Measurements from ENCODE around the gene ZMIZ1.

ZMIZ1 gene

GRCh38 chr10:79272353-79272752 lies 203.6 kb downstream of the ZMIZ1 start:
- peak overlapping the region in 1 of 2 experiments; percentile 65 for H3K27ac ChIP-seq (ENCODE audit: insufficient read depth in 1 of 2, low read depth in 1 of 2, low read length in 2 of 2, poor library complexity in 1 of 2, severe bottlenecking in 2 of 2)
- POLR2A ChIA-PET, result no interaction called here
- H3K27me3 ChIP-seq (replicated peaks in 2 of 5; ENCODE audit: control insufficient read depth in 4 of 5, insufficient read depth in 5 of 5, low read length in 4 of 5), result no peaks in the 10 kb centered on the region
- no peaks in the 10 kb centered on the region for H3K9me3 ChIP-seq (ENCODE audit: control extremely low read depth in 1 of 5, control insufficient read depth in 4 of 5, insufficient read depth in 2 of 5, low read depth in 1 of 5, low read length in 4 of 5)
- H3K36me3 ChIP-seq (ENCODE audit: control insufficient read depth in 4 of 4, insufficient read depth in 4 of 4, low read length in 3 of 4), result peaks cover 5 to 92% (median 70%) of the 10 kb centered on the region in 4 experiments
- H3K4me1 ChIP-seq (ENCODE audit: control extremely low read depth in 1 of 4, control insufficient read depth in 4 of 4, insufficient read depth in 4 of 4, low read length in 3 of 4), result peaks cover 0 to 81% (median 15%) of the 10 kb centered on the region in 4 experiments
- 94% methylated on average over 13 of the region's 13 CpGs for WGBS (ENCODE audit: insufficient coverage)
- CTCF ChIA-PET, result interaction anchor here (0.8 to 1.8 kb wide), 3 partner anchors 10 to 34 kb away, joined by 3 to 7 read pairs (median 3); no protein-coding TSS in a partner anchor
- H3K4me3 ChIP-seq (ENCODE audit: control insufficient read depth in 1 of 7, extremely low read depth in 1 of 7, insufficient read depth in 4 of 7, low read depth in 2 of 7, low read length in 6 of 7), result no peak overlapping the region
- DNase-seq, result no peak

DNA sequence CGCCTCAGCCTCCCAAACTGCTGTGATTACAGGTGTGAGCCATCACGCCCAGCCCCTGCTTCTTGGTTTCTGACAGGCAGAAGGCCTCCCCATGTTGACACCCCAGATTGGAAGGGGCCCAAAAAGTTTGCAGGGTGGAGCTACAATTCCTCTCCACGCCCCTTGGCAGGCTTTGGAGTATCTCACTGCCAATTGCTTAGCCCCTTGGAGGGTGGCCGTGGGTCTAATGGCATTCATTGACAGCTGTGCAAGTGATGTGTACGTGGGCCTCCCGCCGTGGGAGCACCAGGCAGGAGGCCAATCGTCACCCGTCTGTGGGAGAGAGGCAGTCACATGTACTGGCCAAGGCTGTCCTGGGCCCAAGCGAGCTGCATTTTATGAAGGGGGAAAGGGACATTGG lies 204.8 kb downstream of the ZMIZ1 start:
- Histone ChIP-seq H3K27me3 (replicated peaks in 2 of 5; ENCODE audit: control insufficient read depth in 4 of 5, insufficient read depth in 5 of 5, low read length in 4 of 5) (no peaks in the 10 kb centered on the region), H3K36me3 (ENCODE audit: control insufficient read depth in 4 of 4, insufficient read depth in 4 of 4, low read length in 3 of 4) (peaks cover 2 to 90% (median 68%) of the 10 kb centered on the region in 4 experiments), H3K27ac (ENCODE audit: insufficient read depth in 1 of 2, low read depth in 1 of 2, low read length in 2 of 2, poor library complexity in 1 of 2, severe bottlenecking in 2 of 2) (peak overlapping the region in 1 of 2 experiments; percentile 6), H3K9me3 (ENCODE audit: control extremely low read depth in 1 of 5, control insufficient read depth in 4 of 5, insufficient read depth in 2 of 5, low read depth in 1 of 5, low read length in 4 of 5) (no peaks in the 10 kb centered on the region), H3K4me3 (ENCODE audit: control insufficient read depth in 1 of 7, extremely low read depth in 1 of 7, insufficient read depth in 4 of 7, low read depth in 2 of 7, low read length in 6 of 7) (no peak overlapping the region), H3K4me1 (ENCODE audit: control extremely low read depth in 1 of 4, control insufficient read depth in 4 of 4, insufficient read depth in 4 of 4, low read length in 3 of 4) (peaks cover 0 to 68% (median 9%) of the 10 kb centered on the region in 4 experiments)
- 89% methylated on average over 9 of the region's 10 CpGs for WGBS (ENCODE audit: insufficient coverage)
- DNase-seq, result no peak
- ChIA-PET POLR2A (interaction anchor here (1.0 kb wide), 1 partner anchor 13 kb away, joined by 4 read pairs; no protein-coding TSS in a partner anchor), CTCF (interaction anchor here (0.9 to 1.8 kb wide), 3 partner anchors 10 to 35 kb away, joined by 3 to 7 read pairs (median 3); no protein-coding TSS in a partner anchor)

DNA sequence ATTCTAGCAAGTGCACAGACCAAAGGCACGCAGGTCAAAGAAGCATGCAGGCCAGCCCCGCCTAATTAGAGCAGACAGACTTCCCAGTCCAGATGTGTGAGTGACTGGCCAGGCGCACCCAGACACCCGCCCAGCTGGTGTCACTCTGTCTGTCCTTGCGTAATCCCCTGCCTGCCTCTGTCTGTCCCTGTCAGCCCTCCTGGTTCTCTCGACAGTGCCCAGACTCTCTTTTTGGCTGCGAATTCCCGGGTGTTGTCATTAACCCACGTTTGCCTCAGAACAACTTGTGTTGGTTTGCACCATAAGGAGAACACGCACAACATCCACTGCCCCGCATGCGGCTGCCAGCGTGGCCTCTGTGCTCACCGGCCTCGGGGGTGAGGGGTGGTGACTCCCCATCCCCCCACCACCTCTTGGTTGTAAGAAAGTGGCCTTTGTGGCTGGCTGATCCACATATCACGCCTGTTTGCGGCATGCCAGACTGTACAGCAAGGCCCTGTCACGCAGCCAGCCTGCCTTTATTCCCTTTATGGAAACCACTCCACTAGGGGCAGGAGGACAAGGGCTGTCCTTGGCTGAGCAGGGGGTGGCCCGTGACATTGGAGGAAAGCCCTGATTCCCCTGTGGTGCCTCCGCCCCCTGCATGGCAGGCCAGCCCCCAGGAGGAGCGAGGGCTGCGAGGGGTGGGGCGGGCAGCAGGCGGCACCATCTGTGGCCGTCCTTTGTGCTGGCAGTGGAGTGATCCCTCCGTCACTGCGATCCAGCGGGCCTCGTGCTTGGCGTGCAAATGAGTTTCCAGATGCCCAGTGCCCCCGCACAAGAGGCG lies 205.7 kb downstream of the ZMIZ1 start:
- Histone ChIP-seq H3K4me1 (ENCODE audit: control extremely low read depth in 1 of 4, control insufficient read depth in 4 of 4, insufficient read depth in 4 of 4, low read length in 3 of 4) (peaks cover 0 to 60% (median 7%) of the 10 kb centered on the region in 4 experiments), H3K27me3 (replicated peaks in 2 of 5; ENCODE audit: control insufficient read depth in 4 of 5, insufficient read depth in 5 of 5, low read length in 4 of 5) (no peaks in the 10 kb centered on the region), H3K9me3 (ENCODE audit: control extremely low read depth in 1 of 5, control insufficient read depth in 4 of 5, insufficient read depth in 2 of 5, low read depth in 1 of 5, low read length in 4 of 5) (no peaks in the 10 kb centered on the region), H3K4me3 (ENCODE audit: control insufficient read depth in 1 of 7, extremely low read depth in 1 of 7, insufficient read depth in 4 of 7, low read depth in 2 of 7, low read length in 6 of 7) (no peak overlapping the region), H3K27ac (ENCODE audit: insufficient read depth in 1 of 2, low read depth in 1 of 2, low read length in 2 of 2, poor library complexity in 1 of 2, severe bottlenecking in 2 of 2) (peak overlapping the region in 1 of 2 experiments; percentile 6), H3K36me3 (ENCODE audit: control insufficient read depth in 4 of 4, insufficient read depth in 4 of 4, low read length in 3 of 4) (peaks cover 2 to 81% (median 63%) of the 10 kb centered on the region in 4 experiments)
- 95% methylated on average over 26 of the region's 32 CpGs for WGBS (ENCODE audit: insufficient coverage)
- no peak for DNase-seq
- POLR2A ChIA-PET, result interaction anchor here (1.0 kb wide), 1 partner anchor 12 kb away, joined by 4 read pairs; no protein-coding TSS in a partner anchor
- CTCF ChIA-PET, result interaction anchor here (0.9 kb wide), 1 partner anchor 12 kb away, joined by 3 read pairs; no protein-coding TSS in a partner anchor

DNA sequence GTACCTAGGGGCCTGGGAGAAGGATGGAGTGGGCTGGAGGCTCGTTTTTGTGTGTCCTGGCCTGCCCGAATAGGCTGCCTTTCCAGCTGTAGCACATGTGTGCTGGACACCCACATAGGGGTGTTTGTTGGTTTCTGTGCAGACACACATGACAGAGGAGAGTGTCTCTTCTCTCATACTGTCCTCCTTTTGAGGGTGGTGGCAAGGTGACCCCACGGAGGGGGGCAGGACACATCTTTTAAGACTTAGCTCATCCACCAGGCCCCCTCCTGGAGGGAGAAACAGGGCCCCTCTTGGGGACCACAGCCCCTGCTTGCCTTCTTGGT lies 206.3 kb downstream of the ZMIZ1 start:
- CTCF ChIA-PET, result no interaction called here
- POLR2A ChIA-PET, result interaction anchor here (1.3 kb wide), 1 partner anchor 9 kb away, joined by 3 read pairs; no protein-coding TSS in a partner anchor
- H3K27ac ChIP-seq (ENCODE audit: insufficient read depth in 1 of 2, low read depth in 1 of 2, low read length in 2 of 2, poor library complexity in 1 of 2, severe bottlenecking in 2 of 2), result no peak overlapping the region

GRCh38 chr10:79275431-79275851 lies 206.7 kb downstream of the ZMIZ1 start:
- WGBS (ENCODE audit: insufficient coverage), result 94% methylated on average over 6 of the region's 10 CpGs
- no peak for DNase-seq
- H3K27me3 ChIP-seq (replicated peaks in 2 of 5; ENCODE audit: control insufficient read depth in 4 of 5, insufficient read depth in 5 of 5, low read length in 4 of 5), result no peaks in the 10 kb centered on the region
- no peak overlapping the region for H3K27ac ChIP-seq (ENCODE audit: insufficient read depth in 1 of 2, low read depth in 1 of 2, low read length in 2 of 2, poor library complexity in 1 of 2, severe bottlenecking in 2 of 2)
- POLR2A ChIA-PET, result interaction anchor here (1.3 kb wide), 1 partner anchor 9 kb away, joined by 3 read pairs; no protein-coding TSS in a partner anchor
- peaks cover 0 to 50% (median 4%) of the 10 kb centered on the region in 4 experiments for H3K4me1 ChIP-seq (ENCODE audit: control extremely low read depth in 1 of 4, control insufficient read depth in 4 of 4, insufficient read depth in 4 of 4, low read length in 3 of 4)
- no peak overlapping the region for H3K4me3 ChIP-seq (ENCODE audit: control insufficient read depth in 1 of 7, extremely low read depth in 1 of 7, insufficient read depth in 4 of 7, low read depth in 2 of 7, low read length in 6 of 7)
- CTCF ChIA-PET, result no interaction called here
- no peaks in the 10 kb centered on the region for H3K9me3 ChIP-seq (ENCODE audit: control extremely low read depth in 1 of 5, control insufficient read depth in 4 of 5, insufficient read depth in 2 of 5, low read depth in 1 of 5, low read length in 4 of 5)
- H3K36me3 ChIP-seq (ENCODE audit: control insufficient read depth in 4 of 4, insufficient read depth in 4 of 4, low read length in 3 of 4), result peaks cover 2 to 79% (median 58%) of the 10 kb centered on the region in 4 experiments

More for the DNA sequence above, 206.3 kb downstream of the ZMIZ1 start:
- Histone ChIP-seq H3K36me3 (ENCODE audit: control insufficient read depth in 4 of 4, insufficient read depth in 4 of 4, low read length in 3 of 4) (peaks cover 2 to 80% (median 58%) of the 10 kb centered on the region in 4 experiments), H3K4me3 (ENCODE audit: control insufficient read depth in 1 of 7, extremely low read depth in 1 of 7, insufficient read depth in 4 of 7, low read depth in 2 of 7, low read length in 6 of 7) (no peak overlapping the region), H3K9me3 (ENCODE audit: control extremely low read depth in 1 of 5, control insufficient read depth in 4 of 5, insufficient read depth in 2 of 5, low read depth in 1 of 5, low read length in 4 of 5) (no peaks in the 10 kb centered on the region), H3K4me1 (ENCODE audit: control extremely low read depth in 1 of 4, control insufficient read depth in 4 of 4, insufficient read depth in 4 of 4, low read length in 3 of 4) (peaks cover 0 to 54% (median 5%) of the 10 kb centered on the region in 4 experiments), H3K27me3 (replicated peaks in 2 of 5; ENCODE audit: control insufficient read depth in 4 of 5, insufficient read depth in 5 of 5, low read length in 4 of 5) (no peaks in the 10 kb centered on the region)
- 100% methylated on average over 3 of the region's 3 CpGs for WGBS (ENCODE audit: insufficient coverage)
- no peak for DNase-seq

- 99% methylated on average over 12 of the region's 13 CpGs for WGBS (ENCODE audit: insufficient coverage)
- Histone ChIP-seq H3K27ac (ENCODE audit: insufficient read depth in 1 of 2, low read depth in 1 of 2, low read length in 2 of 2, poor library complexity in 1 of 2, severe bottlenecking in 2 of 2) (peak overlapping the region in 1 of 2 experiments; percentile 49), H3K9me3 (ENCODE audit: control extremely low read depth in 1 of 5, control insufficient read depth in 4 of 5, insufficient read depth in 2 of 5, low read depth in 1 of 5, low read length in 4 of 5) (no peaks in the 10 kb centered on the region), H3K27me3 (replicated peaks in 2 of 5; ENCODE audit: control insufficient read depth in 4 of 5, insufficient read depth in 5 of 5, low read length in 4 of 5) (no peaks in the 10 kb centered on the region), H3K4me3 (ENCODE audit: control insufficient read depth in 1 of 7, extremely low read depth in 1 of 7, insufficient read depth in 4 of 7, low read depth in 2 of 7, low read length in 6 of 7) (no peak overlapping the region), H3K36me3 (ENCODE audit: control insufficient read depth in 4 of 4, insufficient read depth in 4 of 4, low read length in 3 of 4) (peaks cover 3 to 81% (median 65%) of the 10 kb centered on the region in 4 experiments), H3K4me1 (ENCODE audit: control extremely low read depth in 1 of 4, control insufficient read depth in 4 of 4, insufficient read depth in 4 of 4, low read length in 3 of 4) (peaks cover 0 to 51% (median 15%) of the 10 kb centered on the region in 4 experiments)
- POLR2A ChIA-PET, result no interaction called here
- CTCF ChIA-PET, result interaction anchor here (1.3 to 1.8 kb wide), 2 partner anchors 13 to 14 kb away, joined by 3 to 5 read pairs; no protein-coding TSS in a partner anchor
- no peak for DNase-seq
These were observed 209.0 kb downstream of the ZMIZ1 start for GRCh38 chr10:79277579-79278269.

Data from common myeloid progenitor, CD34-positive (primary cell).